GM23338 (cell line): ENCODE results near the gene FOXR1. TPM values are rescaled to one million over a fixed set of nuclear protein-coding genes. Genes with fewer than 3 reads are reported as not detected.

Experiments used
- ATAC-seq: fragments of 200-7000 bp; cut with Tn5 transposase; 3 replicates; pipeline ENCODE4 v1.9.1; 2020
- DNase-seq: peaks from one replicate; pipeline ENCODE4 v3.0.0-alpha.2; 2015; ENCODE audit warnings: low spot score
- H2AFZ ChIP-seq: fragments of 200-600 bp; sonication (generic); 2 replicates; pipeline ENCODE4 v1.8.0; 2016; ENCODE audit warnings: antibody characterized with exemption, mild to moderate bottlenecking, moderate library complexity
- H3F3A ChIP-seq: fragments of 200-600 bp; sonication (generic); replicated peaks from 2 replicates; pipeline ENCODE4 v1.8.0; 2017; ENCODE audit warnings: antibody characterized with exemption, mixed run types, low read depth
- H3K27ac ChIP-seq: fragments of 200-600 bp; sonication (generic); 2 replicates; pipeline ENCODE4 v1.6.1; 2016; ENCODE audit warnings: low read depth
- H3K27me3 ChIP-seq: fragments of 200-600 bp; sonication (generic); 2 replicates; pipeline ENCODE4 v1.8.0; 2016; ENCODE audit warnings: mild to moderate bottlenecking, mixed run types, moderate library complexity; ENCODE audit not compliant: insufficient read depth
- H3K36me3 ChIP-seq: fragments of 200-600 bp; sonication (generic); 2 replicates; pipeline ENCODE4 v1.8.0; 2016; ENCODE audit warnings: mild to moderate bottlenecking; ENCODE audit not compliant: insufficient read depth
- H3K4me1 ChIP-seq: fragments of 200-600 bp; sonication (generic); 2 replicates; pipeline ENCODE4 v1.8.0; 2016; ENCODE audit warnings: mild to moderate bottlenecking, moderate library complexity; ENCODE audit not compliant: insufficient read depth
- H3K4me2 ChIP-seq: fragments of 200-600 bp; sonication (generic); 2 replicates; pipeline ENCODE4 v1.7.1; 2017; ENCODE audit warnings: mixed run types
- H3K4me3 ChIP-seq: fragments of 200-600 bp; sonication (generic); 2 replicates; pipeline ENCODE4 v1.6.1; 2016; ENCODE audit warnings: mixed run types
- H3K79me2 ChIP-seq: fragments of 200-600 bp; sonication (generic); replicated peaks from 2 replicates; pipeline ENCODE4 v1.8.0; 2017; ENCODE audit warnings: mild to moderate bottlenecking; ENCODE audit not compliant: insufficient read depth
- H3K9me2 ChIP-seq: fragments of 200-600 bp; sonication (generic); 2 replicates; pipeline ENCODE4 v1.8.0; 2017; ENCODE audit not compliant: insufficient read depth
- H4K20me1 ChIP-seq: fragments of 200-600 bp; sonication (generic); replicated peaks from 2 replicates; pipeline ENCODE4 v1.8.0; 2017; ENCODE audit warnings: mild to moderate bottlenecking; ENCODE audit not compliant: insufficient read depth
- H3K27ac Mint-ChIP-seq: 2 replicates; pipeline ENCODE4 v1.8.0; 2020; ENCODE audit warnings: inconsistent platforms, mild to moderate bottlenecking, moderate library complexity, mixed read lengths
- H3K27me3 Mint-ChIP-seq: 3 replicates; pipeline ENCODE4 v1.8.0; 2022; ENCODE audit warnings: low read depth, mild to moderate bottlenecking, moderate library complexity, mixed read lengths, inconsistent platforms; ENCODE audit not compliant: insufficient read depth, poor library complexity
- H3K36me3 Mint-ChIP-seq: 3 replicates; pipeline ENCODE4 v1.8.0; 2021; ENCODE audit warnings: low read depth, mild to moderate bottlenecking, inconsistent platforms, moderate library complexity, mixed read lengths
- H3K4me1 Mint-ChIP-seq: 3 replicates; pipeline ENCODE4 v1.8.0; 2020; ENCODE audit warnings: mild to moderate bottlenecking, inconsistent platforms, mixed read lengths
- H3K4me3 Mint-ChIP-seq: 3 replicates; pipeline ENCODE4 v1.8.0; 2021; ENCODE audit warnings: moderate library complexity, mild to moderate bottlenecking, inconsistent platforms, mixed read lengths
- H3K9me3 Mint-ChIP-seq: 3 replicates; pipeline ENCODE4 v1.8.0; 2020; ENCODE audit warnings: moderate library complexity, mild to moderate bottlenecking, inconsistent platforms, mixed read lengths
- CREB1 ChIP-seq: fragments of 250-450 bp; sonication (Bioruptor Pico); IDR thresholded peaks from 2 replicates; pipeline ENCODE4 v1.5.0; 2020; ENCODE audit warnings: low read depth, mild to moderate bottlenecking, moderate library complexity
- CTCF ChIP-seq, 2 experiments: fragments of 200-600 bp in 1 of 2; sonication (generic) in 1 of 2; conservative IDR thresholded peaks; 2 replicates each; pipeline versions ENCODE4 v1.5.1 to v1.6.1; 2016 to 2017; ENCODE audit warnings: antibody characterized with exemption in 2 of 2, low read depth in 2 of 2, mild to moderate bottlenecking in 2 of 2, moderate library complexity in 1 of 2
- EZH2 ChIP-seq: fragments of 200-600 bp; sonication (generic); IDR thresholded peaks from one replicate; pipeline ENCODE4 v1.8.0; 2017; ENCODE audit warnings: antibody characterized with exemption, mild to moderate bottlenecking, low read depth; ENCODE audit not compliant: unreplicated experiment
- EZH2phosphoT487 ChIP-seq: fragments of 200-600 bp; sonication (generic); IDR thresholded peaks from one replicate; pipeline ENCODE4 v1.8.1; 2018; ENCODE audit warnings: antibody characterized with exemption; ENCODE audit not compliant: unreplicated experiment
- JUNB ChIP-seq: IDR thresholded peaks from one replicate; pipeline ENCODE4 v1.6.1; 2016; ENCODE audit warnings: antibody characterized with exemption; ENCODE audit not compliant: unreplicated experiment
- NANOG ChIP-seq: IDR thresholded peaks from 2 replicates; pipeline ENCODE4 v1.6.1; 2016; ENCODE audit warnings: antibody characterized with exemption, borderline replicate concordance
- POLR2AphosphoS5 ChIP-seq: IDR thresholded peaks from 2 replicates; pipeline ENCODE4 v1.6.1; 2016; ENCODE audit warnings: antibody characterized with exemption, low read depth
- STAT1 ChIP-seq: IDR thresholded peaks from one replicate; pipeline ENCODE4 v1.6.1; 2016; ENCODE audit warnings: antibody characterized with exemption; ENCODE audit not compliant: unreplicated experiment
- ZNF114 ChIP-seq: fragments of 250-450 bp; sonication (Bioruptor Pico); IDR thresholded peaks from 2 replicates; pipeline ENCODE4 v1.5.0; 2020; ENCODE audit warnings: mild to moderate bottlenecking, moderate library complexity
- ZNF331 ChIP-seq: fragments of 250-450 bp; sonication (Bioruptor Pico); IDR thresholded peaks from 2 replicates; pipeline ENCODE4 v1.5.0; 2020; ENCODE audit warnings: low read depth, mild to moderate bottlenecking, moderate library complexity
- polyA plus RNA-seq: library from polyadenylated mRNA; unstranded; fragments of >200 nt; fragmentation: Nextera tagmentation; extraction: Ambion mirVana; gene quantifications from 2 replicates; pipeline ENCODE4 v1.2.1, GENCODE V29; 2016
- total RNA-seq: library from RNA; depleted of rRNA; stranded (reverse); fragments of >200 nt; shearing (Covaris generic); gene quantifications from 2 replicates; pipeline ENCODE4 v1.2.3, GENCODE V29; 2014
- TF ChIP-seq, protein P1 (sequence below): fragments of 250-450 bp; sonication (Bioruptor Pico); IDR thresholded peaks from 2 replicates; pipeline ENCODE4 v1.5.0; 2020; ENCODE audit warnings: mild to moderate bottlenecking, moderate library complexity
- TF ChIP-seq, protein P2 (sequence below): IDR thresholded peaks from one replicate; pipeline ENCODE4 v1.6.1; 2018; ENCODE audit warnings: antibody characterized with exemption; ENCODE audit not compliant: unreplicated experiment
- TF ChIP-seq, protein P3 (sequence below): IDR thresholded peaks from 2 replicates; pipeline ENCODE4 v1.6.1; 2016; ENCODE audit warnings: antibody characterized with exemption

FOXR1 gene
- total and polyA plus RNA-seq, 2 experiments from 2014 or later = not detected

- no peak overlapping the region for H2AFZ ChIP-seq
- TF ChIP-seq, protein P1, sequence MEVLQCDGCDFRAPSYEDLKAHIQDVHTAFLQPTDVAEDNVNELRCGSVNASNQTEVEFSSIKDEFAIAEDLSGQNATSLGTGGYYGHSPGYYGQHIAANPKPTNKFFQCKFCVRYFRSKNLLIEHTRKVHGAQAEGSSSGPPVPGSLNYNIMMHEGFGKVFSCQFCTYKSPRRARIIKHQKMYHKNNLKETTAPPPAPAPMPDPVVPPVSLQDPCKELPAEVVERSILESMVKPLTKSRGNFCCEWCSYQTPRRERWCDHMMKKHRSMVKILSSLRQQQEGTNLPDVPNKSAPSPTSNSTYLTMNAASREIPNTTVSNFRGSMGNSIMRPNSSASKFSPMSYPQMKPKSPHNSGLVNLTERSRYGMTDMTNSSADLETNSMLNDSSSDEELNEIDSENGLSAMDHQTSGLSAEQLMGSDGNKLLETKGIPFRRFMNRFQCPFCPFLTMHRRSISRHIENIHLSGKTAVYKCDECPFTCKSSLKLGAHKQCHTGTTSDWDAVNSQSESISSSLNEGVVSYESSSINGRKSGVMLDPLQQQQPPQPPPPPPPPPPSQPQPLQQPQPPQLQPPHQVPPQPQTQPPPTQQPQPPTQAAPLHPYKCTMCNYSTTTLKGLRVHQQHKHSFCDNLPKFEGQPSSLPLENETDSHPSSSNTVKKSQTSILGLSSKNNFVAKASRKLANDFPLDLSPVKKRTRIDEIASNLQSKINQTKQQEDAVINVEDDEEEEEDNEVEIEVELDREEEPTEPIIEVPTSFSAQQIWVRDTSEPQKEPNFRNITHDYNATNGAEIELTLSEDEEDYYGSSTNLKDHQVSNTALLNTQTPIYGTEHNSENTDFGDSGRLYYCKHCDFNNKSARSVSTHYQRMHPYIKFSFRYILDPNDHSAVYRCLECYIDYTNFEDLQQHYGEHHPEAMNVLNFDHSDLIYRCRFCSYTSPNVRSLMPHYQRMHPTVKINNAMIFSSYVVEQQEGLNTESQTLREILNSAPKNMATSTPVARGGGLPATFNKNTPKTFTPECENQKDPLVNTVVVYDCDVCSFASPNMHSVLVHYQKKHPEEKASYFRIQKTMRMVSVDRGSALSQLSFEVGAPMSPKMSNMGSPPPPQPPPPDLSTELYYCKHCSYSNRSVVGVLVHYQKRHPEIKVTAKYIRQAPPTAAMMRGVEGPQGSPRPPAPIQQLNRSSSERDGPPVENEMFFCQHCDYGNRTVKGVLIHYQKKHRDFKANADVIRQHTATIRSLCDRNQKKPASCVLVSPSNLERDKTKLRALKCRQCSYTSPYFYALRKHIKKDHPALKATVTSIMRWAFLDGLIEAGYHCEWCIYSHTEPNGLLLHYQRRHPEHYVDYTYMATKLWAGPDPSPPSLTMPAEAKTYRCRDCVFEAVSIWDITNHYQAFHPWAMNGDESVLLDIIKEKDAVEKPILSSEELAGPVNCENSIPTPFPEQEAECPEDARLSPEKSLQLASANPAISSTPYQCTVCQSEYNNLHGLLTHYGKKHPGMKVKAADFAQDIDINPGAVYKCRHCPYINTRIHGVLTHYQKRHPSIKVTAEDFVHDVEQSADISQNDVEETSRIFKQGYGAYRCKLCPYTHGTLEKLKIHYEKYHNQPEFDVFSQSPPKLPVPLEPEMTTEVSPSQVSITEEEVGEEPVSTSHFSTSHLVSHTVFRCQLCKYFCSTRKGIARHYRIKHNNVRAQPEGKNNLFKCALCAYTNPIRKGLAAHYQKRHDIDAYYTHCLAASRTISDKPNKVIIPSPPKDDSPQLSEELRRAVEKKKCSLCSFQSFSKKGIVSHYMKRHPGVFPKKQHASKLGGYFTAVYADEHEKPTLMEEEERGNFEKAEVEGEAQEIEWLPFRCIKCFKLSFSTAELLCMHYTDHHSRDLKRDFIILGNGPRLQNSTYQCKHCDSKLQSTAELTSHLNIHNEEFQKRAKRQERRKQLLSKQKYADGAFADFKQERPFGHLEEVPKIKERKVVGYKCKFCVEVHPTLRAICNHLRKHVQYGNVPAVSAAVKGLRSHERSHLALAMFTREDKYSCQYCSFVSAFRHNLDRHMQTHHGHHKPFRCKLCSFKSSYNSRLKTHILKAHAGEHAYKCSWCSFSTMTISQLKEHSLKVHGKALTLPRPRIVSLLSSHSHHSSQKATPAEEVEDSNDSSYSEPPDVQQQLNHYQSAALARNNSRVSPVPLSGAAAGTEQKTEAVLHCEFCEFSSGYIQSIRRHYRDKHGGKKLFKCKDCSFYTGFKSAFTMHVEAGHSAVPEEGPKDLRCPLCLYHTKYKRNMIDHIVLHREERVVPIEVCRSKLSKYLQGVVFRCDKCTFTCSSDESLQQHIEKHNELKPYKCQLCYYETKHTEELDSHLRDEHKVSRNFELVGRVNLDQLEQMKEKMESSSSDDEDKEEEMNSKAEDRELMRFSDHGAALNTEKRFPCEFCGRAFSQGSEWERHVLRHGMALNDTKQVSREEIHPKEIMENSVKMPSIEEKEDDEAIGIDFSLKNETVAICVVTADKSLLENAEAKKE (CRISPR knock-in tag) = no peak
- no peak for TF ChIP-seq CREB1
- TF ChIP-seq POLR2AphosphoS5 = no peak
- no peak for TF ChIP-seq ZNF114 (CRISPR knock-in tag)
- no peak for TF ChIP-seq NANOG
- TF ChIP-seq CTCF (conservative IDR thresholded peaks at IDR 0.05; ENCODE audit: low read depth in 2 of 2) = no peak
- no peak for TF ChIP-seq JUNB
- TF ChIP-seq EZH2phosphoT487 = no peak
- TF ChIP-seq, protein P2, sequence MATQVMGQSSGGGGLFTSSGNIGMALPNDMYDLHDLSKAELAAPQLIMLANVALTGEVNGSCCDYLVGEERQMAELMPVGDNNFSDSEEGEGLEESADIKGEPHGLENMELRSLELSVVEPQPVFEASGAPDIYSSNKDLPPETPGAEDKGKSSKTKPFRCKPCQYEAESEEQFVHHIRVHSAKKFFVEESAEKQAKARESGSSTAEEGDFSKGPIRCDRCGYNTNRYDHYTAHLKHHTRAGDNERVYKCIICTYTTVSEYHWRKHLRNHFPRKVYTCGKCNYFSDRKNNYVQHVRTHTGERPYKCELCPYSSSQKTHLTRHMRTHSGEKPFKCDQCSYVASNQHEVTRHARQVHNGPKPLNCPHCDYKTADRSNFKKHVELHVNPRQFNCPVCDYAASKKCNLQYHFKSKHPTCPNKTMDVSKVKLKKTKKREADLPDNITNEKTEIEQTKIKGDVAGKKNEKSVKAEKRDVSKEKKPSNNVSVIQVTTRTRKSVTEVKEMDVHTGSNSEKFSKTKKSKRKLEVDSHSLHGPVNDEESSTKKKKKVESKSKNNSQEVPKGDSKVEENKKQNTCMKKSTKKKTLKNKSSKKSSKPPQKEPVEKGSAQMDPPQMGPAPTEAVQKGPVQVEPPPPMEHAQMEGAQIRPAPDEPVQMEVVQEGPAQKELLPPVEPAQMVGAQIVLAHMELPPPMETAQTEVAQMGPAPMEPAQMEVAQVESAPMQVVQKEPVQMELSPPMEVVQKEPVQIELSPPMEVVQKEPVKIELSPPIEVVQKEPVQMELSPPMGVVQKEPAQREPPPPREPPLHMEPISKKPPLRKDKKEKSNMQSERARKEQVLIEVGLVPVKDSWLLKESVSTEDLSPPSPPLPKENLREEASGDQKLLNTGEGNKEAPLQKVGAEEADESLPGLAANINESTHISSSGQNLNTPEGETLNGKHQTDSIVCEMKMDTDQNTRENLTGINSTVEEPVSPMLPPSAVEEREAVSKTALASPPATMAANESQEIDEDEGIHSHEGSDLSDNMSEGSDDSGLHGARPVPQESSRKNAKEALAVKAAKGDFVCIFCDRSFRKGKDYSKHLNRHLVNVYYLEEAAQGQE = no peak
- no peak for TF ChIP-seq EZH2
- no peak for TF ChIP-seq STAT1
- no peak for TF ChIP-seq ZNF331
- TF ChIP-seq, protein P3, sequence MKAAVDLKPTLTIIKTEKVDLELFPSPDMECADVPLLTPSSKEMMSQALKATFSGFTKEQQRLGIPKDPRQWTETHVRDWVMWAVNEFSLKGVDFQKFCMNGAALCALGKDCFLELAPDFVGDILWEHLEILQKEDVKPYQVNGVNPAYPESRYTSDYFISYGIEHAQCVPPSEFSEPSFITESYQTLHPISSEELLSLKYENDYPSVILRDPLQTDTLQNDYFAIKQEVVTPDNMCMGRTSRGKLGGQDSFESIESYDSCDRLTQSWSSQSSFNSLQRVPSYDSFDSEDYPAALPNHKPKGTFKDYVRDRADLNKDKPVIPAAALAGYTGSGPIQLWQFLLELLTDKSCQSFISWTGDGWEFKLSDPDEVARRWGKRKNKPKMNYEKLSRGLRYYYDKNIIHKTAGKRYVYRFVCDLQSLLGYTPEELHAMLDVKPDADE = no peak
- Mint-ChIP-seq H3K9me3 (peaks cover 3% of the 10 kb centered on the region; the same call in 1 of the 3 replicates), H3K36me3 (peaks cover 74% of the 10 kb centered on the region), H3K4me1 (peaks cover 10% of the 10 kb centered on the region), H3K4me3 (peak overlapping the region; percentile 99), H3K27ac (no peak overlapping the region), H3K27me3 (peaks cover 8% of the 10 kb centered on the region)
- H3K27ac ChIP-seq = no peak overlapping the region
- H4K20me1 ChIP-seq = peaks cover 26% of the 10 kb centered on the region
- ATAC-seq (no peak), DNase-seq (no peak)
- peak overlapping the region; percentile 88 for H3K4me3 ChIP-seq
- peaks cover 21% of the 10 kb centered on the region; the same call in 1 of the 2 replicates for H3K4me1 ChIP-seq
- H3K36me3 ChIP-seq = peaks cover 60% of the 10 kb centered on the region
- peaks cover 61% of the 10 kb centered on the region for H3K79me2 ChIP-seq
- H3K27me3 ChIP-seq = no peaks in the 10 kb centered on the region
- no peaks in the 10 kb centered on the region for H3K9me2 ChIP-seq
- peaks cover 50% of the 10 kb centered on the region for H3F3A ChIP-seq
- peak overlapping the region; percentile 100 for H3K4me2 ChIP-seq
Measured at GRCh38 chr11:119019996-119020395, 48.4 kb downstream of the FOXR1 start.
